ENCODE results near the gene MAPK8. TPM values are rescaled to one million over a fixed set of nuclear protein-coding genes. Genes with fewer than 3 reads are reported as not detected.

The MAPK8 gene
- total and polyA plus RNA-seq, 7 experiments from 2014 or later = 22.2 to 63.9 (median 41.9) TPM

- no peaks in the 10 kb centered on the region for H3K4me1 ChIP-seq (ENCODE audit: control insufficient read depth in 2 of 2, insufficient read depth in 2 of 2, low read length in 2 of 2)
- ChIA-PET POLR2A (no interaction called here), CTCF (no interaction called here)
- Mint-ChIP-seq H3K27ac (no peak overlapping the region), H3K36me3 (no peaks in the 10 kb centered on the region), H3K27me3 (peaks cover 0 to 36% (median 11%) of the 10 kb centered on the region in 5 donors), H3K9me3 (no peaks in the 10 kb centered on the region), H3K4me3 (no peak overlapping the region), H3K4me1 (no peaks in the 10 kb centered on the region)
- H3K27ac ChIP-seq (ENCODE audit: low read depth, low read length) = no peak overlapping the region
- ATAC-seq = no peak
- DNase-seq = no peak
- no peaks in the 10 kb centered on the region for H3K27me3 ChIP-seq (ENCODE audit: control insufficient read depth in 2 of 2, insufficient read depth in 2 of 2, low read length in 2 of 2)
- H3K4me3 ChIP-seq (ENCODE audit: low read length) = no peak overlapping the region
- H3K36me3 ChIP-seq (ENCODE audit: control insufficient read depth in 2 of 3, insufficient read depth in 3 of 3, low read length in 3 of 3) = no peaks in the 10 kb centered on the region
- no peaks in the 10 kb centered on the region for H3K9me3 ChIP-seq (ENCODE audit: control insufficient read depth in 2 of 3, low read length in 3 of 3)
- intact Hi-C loops (cut with micrococcal nuclease) = no loop called here
Measured at GRCh38 chr10:48485711-48486110, 179.2 kb downstream of the MAPK8 start.

GRCh38 chr10:48487244-48487643 is 180.8 kb downstream of the MAPK8 start:
- H3K27me3 ChIP-seq (ENCODE audit: control insufficient read depth in 2 of 2, insufficient read depth in 2 of 2, low read length in 2 of 2) = no peaks in the 10 kb centered on the region
- H3K36me3 ChIP-seq (ENCODE audit: control insufficient read depth in 2 of 3, insufficient read depth in 3 of 3, low read length in 3 of 3) = no peaks in the 10 kb centered on the region
- no peak overlapping the region for H3K4me3 Mint-ChIP-seq
- peaks cover 5 to 34% (median 15%) of the 10 kb centered on the region in 5 donors for H3K27me3 Mint-ChIP-seq
- H3K4me3 ChIP-seq (ENCODE audit: low read length) = no peak overlapping the region
- intact Hi-C loops (cut with micrococcal nuclease) = no loop called here
- DNase-seq (no peak), ATAC-seq (no peak)
- no peaks in the 10 kb centered on the region for H3K4me1 ChIP-seq (ENCODE audit: control insufficient read depth in 2 of 2, insufficient read depth in 2 of 2, low read length in 2 of 2)
- POLR2A ChIA-PET = no interaction called here
- no peaks in the 10 kb centered on the region for H3K9me3 ChIP-seq (ENCODE audit: control insufficient read depth in 2 of 3, low read length in 3 of 3)
- no peaks in the 10 kb centered on the region for H3K4me1 Mint-ChIP-seq
- no peak overlapping the region for H3K27ac Mint-ChIP-seq
- H3K36me3 Mint-ChIP-seq = no peaks in the 10 kb centered on the region
- CTCF ChIA-PET = no interaction called here
- H3K9me3 Mint-ChIP-seq = no peaks in the 10 kb centered on the region
- no peak overlapping the region for H3K27ac ChIP-seq (ENCODE audit: low read depth, low read length)

Other genes with a start within 250 kb of the MAPK8 start
- under 1 TPM in 1 of 5 experiments, not detected in 4; 0.24 TPM for gene FRMPD2, start 32.0 kb upstream of the MAPK8 start, total RNA-seq
- not detected for gene FRMPD2, start 32.0 kb upstream of the MAPK8 start, polyA plus RNA-seq

All from naive thymus-derived CD4-positive, alpha-beta T cell (primary cell).